ENCODE data around the gene FNDC3B. TPM values are rescaled to one million over a fixed set of nuclear protein-coding genes. Genes with fewer than 3 reads are reported as not detected.

FNDC3B gene
- total RNA-seq, 1 experiment from 2014 or later = 173 TPM

DNA sequence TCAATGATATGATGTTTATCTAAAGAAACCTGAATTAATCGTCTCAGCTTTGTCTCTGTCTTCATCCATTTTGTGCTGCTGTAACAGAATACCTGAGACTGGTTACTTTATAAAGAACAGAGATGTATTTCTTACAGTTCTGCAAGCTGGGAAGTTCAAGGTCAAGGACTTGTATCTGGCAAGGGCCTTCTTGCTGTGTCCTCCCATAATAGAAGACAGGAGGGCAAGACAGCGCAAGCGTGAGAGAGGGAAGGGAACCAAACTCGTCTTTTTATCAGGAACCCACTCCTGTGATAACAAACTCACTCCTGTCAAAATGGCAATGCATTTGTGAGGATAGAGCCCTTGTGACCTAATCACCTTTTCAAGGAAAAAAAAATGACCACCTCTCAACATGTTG is 277.4 kb downstream of the FNDC3B start:
- Histone ChIP-seq H3K36me3 (ENCODE audit: control insufficient read depth, insufficient read depth, low read length) (peaks cover 20% of the 10 kb centered on the region), H3K4me1 (ENCODE audit: control insufficient read depth, insufficient read depth, low read length) (no peaks in the 10 kb centered on the region), H3K27ac (ENCODE audit: low read length) (no peak overlapping the region), H3K27me3 (ENCODE audit: control insufficient read depth, insufficient read depth, low read length) (no peaks in the 10 kb centered on the region), H3K4me3 (ENCODE audit: low read depth in 2 of 2, low read length in 2 of 2) (no peak overlapping the region), H3K9me3 (ENCODE audit: control insufficient read depth, insufficient read depth, low read depth, low read length) (no peaks in the 10 kb centered on the region)
- DNase-seq (ENCODE audit: low read depth, low spot score) = no peak
- CTCF ChIA-PET = no interaction called here
- no TSS peak for BruUV-seq (replicated peaks)
- TF ChIP-seq SIN3A (IDR thresholded peaks at IDR 0.05; ENCODE audit: borderline replicate concordance, insufficient read depth, low read depth, low read length) (no peak), CTCF (IDR thresholded peaks at IDR 0.05) (no peak), POLR2AphosphoS5 (IDR thresholded peaks at IDR 0.05; ENCODE audit: low read depth, low read length) (no peak), REST (IDR thresholded peaks at IDR 0.05; ENCODE audit: insufficient read depth in 1 of 2, low read depth in 2 of 2, low read length in 1 of 2) (no peak)
- intact Hi-C loops (cut with micrococcal nuclease; ENCODE audit: unreplicated experiment) = no loop called here
- POLR2A ChIA-PET = interaction anchor here (1.2 kb wide), 1 partner anchor 72 kb away, joined by 13 read pairs; no protein-coding TSS in a partner anchor
- in situ Hi-C loops (cut with HindIII; ENCODE audit: low pct_unique_long_range_greater_than_20kb, low sequenced_read_pairs) = no loop called here
- ATAC-seq = no peak

- no peaks in the 10 kb centered on the region for H3K9me3 ChIP-seq (ENCODE audit: control insufficient read depth, insufficient read depth, low read depth, low read length)
- H3K27ac ChIP-seq (ENCODE audit: low read length) = no peak overlapping the region
- in situ Hi-C loops (cut with HindIII; ENCODE audit: low pct_unique_long_range_greater_than_20kb, low sequenced_read_pairs) (no loop called here), intact Hi-C loops (cut with micrococcal nuclease; ENCODE audit: unreplicated experiment) (no loop called here)
- BruUV-seq (replicated peaks) = no TSS peak
- peaks cover 13% of the 10 kb centered on the region for H3K36me3 ChIP-seq (ENCODE audit: control insufficient read depth, insufficient read depth, low read length)
- H3K27me3 ChIP-seq (ENCODE audit: control insufficient read depth, insufficient read depth, low read length) = no peaks in the 10 kb centered on the region
- no peak overlapping the region for H3K4me3 ChIP-seq (ENCODE audit: low read depth in 2 of 2, low read length in 2 of 2)
- ATAC-seq (no peak), DNase-seq (ENCODE audit: low read depth, low spot score) (no peak)
- ChIA-PET POLR2A (no interaction called here), CTCF (no interaction called here)
- H3K4me1 ChIP-seq (ENCODE audit: control insufficient read depth, insufficient read depth, low read length) = no peaks in the 10 kb centered on the region
- TF ChIP-seq REST (IDR thresholded peaks at IDR 0.05; ENCODE audit: insufficient read depth in 1 of 2, low read depth in 2 of 2, low read length in 1 of 2) (no peak), POLR2AphosphoS5 (IDR thresholded peaks at IDR 0.05; ENCODE audit: low read depth, low read length) (no peak), CTCF (IDR thresholded peaks at IDR 0.05) (no peak), TCF7L2 (IDR thresholded peaks at IDR 0.05; ENCODE audit: low read depth, low read length) (no peak), SIN3A (IDR thresholded peaks at IDR 0.05; ENCODE audit: borderline replicate concordance, insufficient read depth, low read depth, low read length) (no peak)
Observed at GRCh38 chr3:172317481-172317880, 278.1 kb downstream of the FNDC3B start.
